Measurements from ENCODE around the gene BUD13. TPM values are rescaled to one million over a fixed set of nuclear protein-coding genes. Genes with fewer than 3 reads are reported as not detected.
"Not testable (repeated sequence)": the region's sequence is repeated elsewhere in the genome, so short reads cannot be mapped to it uniquely, and the experiment has no call there.

Gene BUD13
- total RNA-seq, 2 experiments from 2014 or later = 30.3 to 32.7 TPM

DNA sequence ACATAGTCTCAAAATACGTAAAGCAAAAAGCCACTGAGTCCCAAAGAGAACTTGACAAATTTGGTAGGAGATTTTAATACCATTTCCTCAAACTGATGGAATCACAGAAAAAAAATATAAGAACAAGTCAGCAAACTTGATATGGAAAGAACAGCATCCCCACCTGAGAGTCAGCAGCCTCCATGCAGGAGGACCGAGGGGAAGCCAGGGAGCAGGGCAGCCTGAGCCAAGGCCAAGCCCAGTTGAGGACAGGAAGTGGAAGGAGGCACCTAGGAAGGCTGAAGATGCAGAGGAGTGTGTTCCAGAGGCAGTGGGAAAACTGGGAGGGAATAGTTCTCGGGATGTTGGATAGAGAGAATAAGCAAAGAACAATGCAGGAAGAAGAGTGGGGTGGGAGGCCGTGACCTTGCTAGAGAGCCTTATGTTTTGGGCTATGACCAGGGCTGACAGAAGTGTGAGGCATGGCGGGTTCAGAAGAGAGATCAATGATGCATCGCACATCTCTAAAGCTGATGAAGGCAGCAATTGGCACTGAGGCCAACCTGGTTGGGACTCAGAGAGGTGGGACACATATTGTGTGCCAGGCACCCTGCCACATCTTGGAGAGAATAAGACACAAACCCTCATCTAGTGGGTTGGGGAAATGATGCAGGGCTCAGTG, 34.9 kb upstream of the BUD13 start:
- no peaks in the 10 kb centered on the region for H3K9me3 Mint-ChIP-seq
- no peak overlapping the region for H3K4me3 Mint-ChIP-seq
- CTCF ChIA-PET = interaction anchor here (1.2 kb wide), 1 partner anchor 28 kb away, joined by 3 read pairs; no protein-coding TSS in a partner anchor
- POLR2A ChIA-PET = no interaction called here
- H3K27ac Mint-ChIP-seq = no peak overlapping the region
- no peaks in the 10 kb centered on the region for H3K4me1 Mint-ChIP-seq (ENCODE audit: low read depth)
- no peaks in the 10 kb centered on the region for H3K36me3 Mint-ChIP-seq
- DNase-seq = no peak
- intact Hi-C loops (cut with micrococcal nuclease) = no loop called here
- peaks cover 2% of the 10 kb centered on the region for H3K27me3 Mint-ChIP-seq

DNA sequence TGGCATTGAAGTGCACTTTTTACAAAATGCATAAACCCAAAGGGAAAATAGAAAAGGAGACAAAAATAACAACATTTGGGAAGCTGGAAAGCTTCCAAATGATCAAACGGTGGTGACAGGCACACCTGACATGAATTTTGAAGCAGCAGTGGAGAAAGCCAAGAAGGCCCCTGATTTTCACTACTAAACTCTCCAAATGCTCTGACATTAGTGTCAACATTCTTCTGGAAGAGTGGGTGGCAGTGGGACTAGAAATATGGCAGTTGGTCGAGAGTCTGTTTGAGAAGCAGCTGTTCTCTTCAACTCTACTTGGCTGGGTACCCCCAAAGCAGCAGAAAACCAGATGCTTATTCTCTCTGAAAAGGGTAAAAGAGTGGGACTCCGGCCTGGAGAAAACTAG, 31.2 kb upstream of the BUD13 start:
- POLR2A ChIA-PET = no interaction called here
- H3K27ac Mint-ChIP-seq = no peak overlapping the region
- peaks cover 11% of the 10 kb centered on the region for H3K27me3 Mint-ChIP-seq
- intact Hi-C loops (cut with micrococcal nuclease) = no loop called here
- no peaks in the 10 kb centered on the region for H3K9me3 Mint-ChIP-seq
- H3K4me1 Mint-ChIP-seq (ENCODE audit: low read depth) = no peaks in the 10 kb centered on the region
- DNase-seq = no peak
- no peak overlapping the region for H3K4me3 Mint-ChIP-seq
- CTCF ChIA-PET = no interaction called here
- H3K36me3 Mint-ChIP-seq = no peaks in the 10 kb centered on the region

DNA sequence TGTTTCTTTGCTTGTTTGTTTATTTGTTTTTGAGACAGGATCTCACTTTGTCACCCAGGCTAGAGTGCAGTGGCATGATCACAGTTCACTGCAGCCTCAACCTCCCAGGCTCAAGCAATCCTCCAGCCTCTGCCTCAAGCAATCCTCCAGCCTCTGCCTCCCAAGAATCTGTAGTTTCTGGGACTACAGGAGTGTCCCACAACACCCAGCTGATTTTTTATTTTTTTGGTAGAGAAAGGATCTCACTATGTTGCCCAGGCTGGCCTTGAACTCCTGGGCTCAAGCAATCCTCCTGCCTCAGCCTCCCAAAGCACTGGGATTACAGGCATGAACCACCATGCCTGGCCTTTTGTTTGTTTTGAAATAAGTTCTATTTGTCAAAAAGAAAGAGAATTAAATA, 28.9 kb upstream of the BUD13 start:
- H3K27ac Mint-ChIP-seq; H3K4me1 Mint-ChIP-seq (ENCODE audit: low read depth); H3K9me3 Mint-ChIP-seq; H3K36me3 Mint-ChIP-seq; DNase-seq; H3K4me3 Mint-ChIP-seq; intact Hi-C loops (cut with micrococcal nuclease); POLR2A ChIA-PET: not testable (repeated sequence)
- CTCF ChIA-PET = interaction anchor here (1.0 to 3.1 kb wide), 2 partner anchors 10 to 11 kb away, joined by 3 to 13 read pairs; partner anchors contain the start of gene APOA5
- peaks cover 11% of the 10 kb centered on the region for H3K27me3 Mint-ChIP-seq

DNA sequence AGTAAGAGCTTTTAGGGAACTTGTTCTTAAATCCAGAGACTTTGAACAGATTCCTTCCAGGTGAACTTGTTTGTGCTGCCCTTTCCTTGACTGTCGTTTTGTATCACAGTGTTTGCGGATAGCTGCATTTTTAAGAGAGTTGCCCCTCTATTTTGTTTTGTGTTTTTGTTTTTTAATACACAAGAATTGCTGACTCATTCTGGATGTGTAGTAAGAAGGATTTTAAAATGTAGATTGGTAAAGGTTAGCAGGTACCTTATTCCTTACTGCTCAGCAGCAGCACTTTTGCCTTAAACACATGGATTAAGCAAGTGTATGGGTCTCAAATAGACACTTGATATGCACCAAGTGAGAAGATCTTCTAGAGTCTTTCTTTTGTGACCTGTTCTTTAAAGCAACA, 27.8 kb upstream of the BUD13 start:
- intact Hi-C loops (cut with micrococcal nuclease) = no loop called here
- H3K4me1 Mint-ChIP-seq (ENCODE audit: low read depth) = peaks cover 4% of the 10 kb centered on the region
- no peaks in the 10 kb centered on the region for H3K9me3 Mint-ChIP-seq
- H3K27me3 Mint-ChIP-seq = peaks cover 13% of the 10 kb centered on the region
- ChIA-PET POLR2A (no interaction called here), CTCF (interaction anchor here (1.2 to 3.1 kb wide), 3 partner anchors 10 to 305 kb away, joined by 5 to 13 read pairs (median 10); partner anchors contain the start of gene APOA5)
- H3K27ac Mint-ChIP-seq = no peak overlapping the region
- DNase-seq = no peak
- H3K36me3 Mint-ChIP-seq = no peaks in the 10 kb centered on the region
- H3K4me3 Mint-ChIP-seq = no peak overlapping the region

DNA sequence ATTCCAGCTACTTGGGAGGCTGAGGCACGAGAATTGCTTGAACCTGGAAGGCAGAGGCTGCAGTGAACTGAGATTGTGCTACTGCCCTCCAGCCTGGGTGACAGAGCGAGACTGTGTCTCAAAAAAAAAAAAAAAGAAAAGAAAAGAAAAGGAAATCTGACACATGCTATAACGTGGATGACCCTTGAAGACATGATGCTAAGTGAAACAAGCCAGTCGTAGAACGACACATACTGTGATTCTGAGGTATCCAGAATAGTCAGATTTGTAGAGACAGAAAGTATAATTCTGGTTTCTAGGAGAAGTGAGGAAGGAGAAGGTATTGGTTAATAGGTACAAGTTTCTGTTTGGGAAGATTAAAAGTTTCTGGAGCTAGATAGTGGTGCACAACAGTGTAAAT, 25.6 kb upstream of the BUD13 start:
- Mint-ChIP-seq H3K27me3 (peaks cover 13% of the 10 kb centered on the region), H3K27ac (no peak overlapping the region), H3K4me1 (ENCODE audit: low read depth) (peaks cover 4% of the 10 kb centered on the region), H3K4me3 (no peak overlapping the region), H3K9me3 (no peaks in the 10 kb centered on the region), H3K36me3 (no peaks in the 10 kb centered on the region)
- intact Hi-C loops (cut with micrococcal nuclease) = no loop called here
- no peak for DNase-seq
- CTCF ChIA-PET = interaction anchor here (2.5 to 3.8 kb wide), 3 partner anchors 8 to 308 kb away, joined by 10 to 26 read pairs (median 13); partner anchors contain the start of gene APOA5
- POLR2A ChIA-PET = interaction anchor here (1.4 kb wide), 1 partner anchor 38 kb away, joined by 3 read pairs; no protein-coding TSS in a partner anchor

DNA sequence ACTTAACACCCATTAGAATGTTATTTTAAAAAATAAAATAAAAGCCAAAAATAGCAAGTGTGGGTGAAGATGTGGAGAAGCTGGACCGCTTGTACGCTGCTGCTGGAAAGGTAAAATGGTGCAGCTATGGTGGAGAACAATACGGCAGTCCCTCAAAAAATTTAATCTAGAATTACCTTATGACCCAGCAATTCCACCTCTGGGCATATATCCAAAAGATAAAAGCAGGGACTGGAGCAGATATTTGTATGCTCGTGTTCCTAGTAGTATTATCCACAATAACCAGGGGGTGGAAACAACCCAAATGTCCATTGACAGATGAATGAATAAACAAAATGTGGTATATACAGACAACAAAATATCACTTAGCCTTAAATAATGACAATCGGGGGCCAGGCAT, 25.0 kb upstream of the BUD13 start:
- Mint-ChIP-seq H3K9me3 (no peaks in the 10 kb centered on the region), H3K27me3 (peaks cover 12% of the 10 kb centered on the region), H3K4me1 (ENCODE audit: low read depth) (peaks cover 4% of the 10 kb centered on the region), H3K36me3 (no peaks in the 10 kb centered on the region), H3K4me3 (no peak overlapping the region), H3K27ac (no peak overlapping the region)
- intact Hi-C loops (cut with micrococcal nuclease) = no loop called here
- ChIA-PET POLR2A (no interaction called here), CTCF (interaction anchor here (3.8 kb wide), 1 partner anchor 38 kb away, joined by 26 read pairs; no protein-coding TSS in a partner anchor)
- no peak for DNase-seq

DNA sequence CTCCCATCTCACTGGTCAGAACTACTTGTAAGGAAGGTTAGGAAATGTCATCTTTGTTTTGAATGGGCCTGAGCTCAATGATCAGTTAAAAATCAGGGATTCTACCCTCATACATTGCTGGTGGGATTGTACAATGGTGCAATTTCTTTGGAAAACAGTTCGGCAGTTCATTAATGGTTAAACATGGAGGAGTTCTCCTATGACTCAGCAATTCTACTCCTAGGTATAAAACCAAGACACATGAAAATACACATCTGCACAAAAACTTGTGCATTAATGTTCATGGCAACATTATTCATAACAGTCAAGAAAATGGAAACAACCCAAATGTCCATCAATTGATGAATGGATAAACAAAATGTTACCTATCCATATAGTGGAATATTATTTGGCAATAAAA, 23.8 kb upstream of the BUD13 start:
- Mint-ChIP-seq H3K27me3 (peaks cover 10% of the 10 kb centered on the region), H3K36me3 (no peaks in the 10 kb centered on the region), H3K4me1 (ENCODE audit: low read depth) (peaks cover 4% of the 10 kb centered on the region), H3K4me3 (no peak overlapping the region), H3K9me3 (no peaks in the 10 kb centered on the region), H3K27ac (no peak overlapping the region)
- ChIA-PET POLR2A (no interaction called here), CTCF (interaction anchor here (0.5 to 3.8 kb wide), 3 partner anchors 9 to 342 kb away, joined by 3 to 26 read pairs (median 3); partner anchors contain the start of gene ZPR1)
- intact Hi-C loops (cut with micrococcal nuclease) = no loop called here
- no peak for DNase-seq

DNA sequence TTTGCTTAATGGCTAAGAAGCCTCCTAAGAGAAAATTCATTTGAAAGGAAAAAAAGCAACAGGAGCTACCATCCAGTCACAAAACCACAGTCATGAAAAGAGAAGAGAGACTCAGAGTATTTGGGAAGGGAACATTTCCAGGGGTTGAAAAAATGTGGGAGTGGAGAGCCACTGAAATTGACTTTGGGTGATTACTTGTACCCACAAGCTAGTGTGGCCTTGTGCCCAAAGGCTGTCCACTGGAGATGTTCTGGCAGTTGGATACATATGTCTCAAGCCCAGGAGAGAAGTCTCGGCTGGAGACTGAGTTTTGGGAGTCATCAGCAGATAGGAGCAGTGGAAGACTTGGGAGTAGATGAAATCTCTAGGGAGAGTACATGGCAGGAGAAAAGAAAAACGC, 22.1 kb upstream of the BUD13 start:
- Mint-ChIP-seq H3K4me3 (no peak overlapping the region), H3K4me1 (ENCODE audit: low read depth) (peaks cover 9% of the 10 kb centered on the region), H3K27ac (no peak overlapping the region), H3K36me3 (no peaks in the 10 kb centered on the region), H3K9me3 (no peaks in the 10 kb centered on the region), H3K27me3 (peaks cover 5% of the 10 kb centered on the region)
- no peak for DNase-seq
- ChIA-PET POLR2A (no interaction called here), CTCF (interaction anchor here (10.3 kb wide), 1 partner anchor 42 kb away, joined by 187 read pairs; the partner anchor contains the start of gene APOA1)
- intact Hi-C loops (cut with micrococcal nuclease) = no loop called here

DNA sequence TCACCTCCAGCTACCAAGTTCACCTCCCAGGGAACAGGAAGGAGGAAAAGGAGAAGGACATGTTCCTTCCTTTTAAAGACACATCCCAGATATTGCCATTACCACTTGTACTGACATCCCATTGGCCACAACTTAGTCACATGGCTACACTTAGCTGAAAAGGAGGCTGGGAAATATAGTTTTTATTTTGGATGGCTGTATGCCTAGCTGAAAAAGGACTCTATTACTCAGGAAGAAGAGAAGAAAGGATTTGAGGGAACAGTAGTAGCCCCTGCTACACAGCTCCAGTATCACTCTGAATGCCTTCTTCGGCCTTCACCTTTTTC, 20.9 kb upstream of the BUD13 start:
- intact Hi-C loops (cut with micrococcal nuclease) = no loop called here
- Mint-ChIP-seq H3K4me1 (ENCODE audit: low read depth) (peaks cover 10% of the 10 kb centered on the region), H3K27me3 (peaks cover 2% of the 10 kb centered on the region), H3K27ac (no peak overlapping the region), H3K4me3 (no peak overlapping the region), H3K36me3 (no peaks in the 10 kb centered on the region), H3K9me3 (no peaks in the 10 kb centered on the region)
- POLR2A ChIA-PET = no interaction called here
- CTCF ChIA-PET = interaction anchor here (0.6 to 10.3 kb wide), 4 partner anchors 11 to 346 kb away, joined by 3 to 187 read pairs (median 76); partner anchors contain the start of genes APOA1 and SIK3
- DNase-seq = no peak

DNA sequence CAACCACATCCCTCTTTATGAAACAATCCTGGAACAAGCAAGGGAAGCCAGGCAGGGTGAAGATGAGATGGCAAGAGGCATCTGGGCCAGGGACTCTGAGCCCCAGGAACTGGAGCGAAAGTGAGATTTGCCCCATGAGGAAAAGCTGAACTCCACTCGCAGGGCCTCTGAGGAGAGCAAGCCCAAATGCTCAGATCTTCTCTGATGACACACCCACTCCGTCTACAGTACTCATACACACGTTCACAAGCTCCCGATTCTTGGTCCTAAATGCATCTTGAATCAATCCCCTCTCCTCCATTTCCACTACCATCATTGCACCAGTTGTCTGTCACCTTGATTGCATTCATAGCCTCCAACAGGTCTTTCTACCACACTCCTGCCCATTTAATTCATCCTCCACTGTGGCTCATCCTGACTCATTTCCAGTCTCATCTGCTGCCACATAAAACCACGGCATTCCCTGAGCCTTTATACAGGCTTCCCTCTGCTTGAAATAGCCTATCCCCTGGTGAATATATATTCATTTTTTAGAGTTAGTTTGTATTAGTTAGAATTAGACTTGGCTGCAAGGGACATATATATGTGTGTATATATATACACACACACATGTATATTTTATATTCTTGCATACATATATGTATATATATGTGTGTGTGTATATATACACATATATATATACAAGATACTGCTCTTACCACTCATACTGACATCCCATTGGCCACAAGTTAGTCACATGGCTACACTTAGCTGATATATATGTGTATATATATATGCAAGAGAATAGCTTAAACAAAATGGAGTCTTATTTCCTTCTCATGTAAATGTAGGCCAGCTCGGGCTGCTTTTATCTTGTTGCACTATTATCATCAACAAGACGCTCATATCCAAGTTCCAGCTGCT, 20.3 kb upstream of the BUD13 start:
- H3K36me3 Mint-ChIP-seq = no peaks in the 10 kb centered on the region
- no peak overlapping the region for H3K27ac Mint-ChIP-seq
- no peak for DNase-seq
- ChIA-PET CTCF (interaction anchor here (0.6 to 10.3 kb wide), 5 partner anchors 10 to 347 kb away, joined by 3 to 187 read pairs (median 20); partner anchors contain the start of genes APOA1 and SIK3), POLR2A (interaction anchor here (1.1 kb wide), 1 partner anchor 306 kb away, joined by 3 read pairs; the partner anchor contains the start of gene SIK3)
- H3K9me3 Mint-ChIP-seq = no peaks in the 10 kb centered on the region
- no peak overlapping the region for H3K4me3 Mint-ChIP-seq
- peaks cover 12% of the 10 kb centered on the region for H3K4me1 Mint-ChIP-seq (ENCODE audit: low read depth)
- intact Hi-C loops (cut with micrococcal nuclease) = no loop called here
- H3K27me3 Mint-ChIP-seq = peaks cover 2% of the 10 kb centered on the region

DNA sequence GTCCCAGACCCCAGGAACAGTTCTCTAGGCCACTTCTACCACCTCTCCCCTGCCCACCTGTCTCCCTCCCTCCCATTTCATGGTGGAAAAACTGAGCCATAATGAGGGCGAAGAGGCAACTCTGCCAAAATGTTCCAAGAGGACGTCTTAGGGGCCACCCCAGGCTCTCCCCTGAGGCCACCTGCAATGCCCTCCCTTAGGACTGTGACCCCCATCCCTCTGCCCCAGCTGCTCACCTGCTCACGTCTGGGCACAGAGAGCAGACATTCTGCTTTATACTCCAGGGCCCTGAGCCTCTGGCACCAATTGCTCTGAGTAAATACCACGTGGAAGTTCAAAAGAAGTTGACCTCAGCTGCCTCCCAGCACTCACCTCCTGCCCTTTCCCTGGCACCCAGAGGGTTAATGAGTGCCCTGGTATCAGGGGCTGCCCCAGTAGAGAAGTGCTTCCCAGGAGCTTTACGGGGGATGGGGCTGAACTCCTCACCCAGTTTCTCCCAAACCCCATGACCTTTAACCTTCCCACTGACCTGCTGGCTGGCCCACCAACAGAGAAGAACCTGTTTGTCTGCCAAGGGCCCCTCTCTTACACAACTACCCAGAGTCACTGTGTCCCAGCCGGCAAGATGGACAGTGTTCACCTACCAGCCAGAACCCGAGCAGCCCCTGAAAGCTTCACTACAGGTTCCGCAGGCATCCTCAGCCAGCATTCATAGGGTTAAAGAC, 19.5 kb upstream of the BUD13 start:
- no peak for DNase-seq
- peaks cover 2% of the 10 kb centered on the region for H3K36me3 Mint-ChIP-seq
- CTCF ChIA-PET = interaction anchor here (0.9 to 10.3 kb wide), 12 partner anchors 9 to 438 kb away, joined by 3 to 187 read pairs (median 15); partner anchors contain the start of genes APOA1, APOA4, BUD13 and PAFAH1B2
- H3K9me3 Mint-ChIP-seq = no peaks in the 10 kb centered on the region
- no peak overlapping the region for H3K4me3 Mint-ChIP-seq
- peaks cover 12% of the 10 kb centered on the region for H3K4me1 Mint-ChIP-seq (ENCODE audit: low read depth)
- peaks cover 2% of the 10 kb centered on the region for H3K27me3 Mint-ChIP-seq
- intact Hi-C loops (cut with micrococcal nuclease) = no loop called here
- no peak overlapping the region for H3K27ac Mint-ChIP-seq
- POLR2A ChIA-PET = interaction anchor here (1.1 to 2.9 kb wide), 2 partner anchors 44 to 306 kb away, joined by 3 to 9 read pairs; partner anchors contain the start of gene SIK3
